Immature natural killer cell (primary cell): ENCODE results near the gene VPS41. TPM values are rescaled to one million over a fixed set of nuclear protein-coding genes. Genes with fewer than 3 reads are reported as not detected.
A peak's percentile ranks its signal among the peaks of the same experiment; 100 is the strongest.

Experiments
- DNase-seq, 3 donors: peaks; one replicate each; pipeline ENCODE4 v3.0.0; 2022; ENCODE audit warnings: mixed read lengths in 1 of 3
- H3K27ac Mint-ChIP-seq, 6 donors: one replicate each; pipeline ENCODE4 v1.8.0; 2020; ENCODE audit warnings: mixed read lengths in 6 of 6, mild to moderate bottlenecking in 5 of 6, inconsistent platforms in 4 of 6, moderate library complexity in 3 of 6
- H3K27me3 Mint-ChIP-seq, 3 donors: one replicate each; pipeline ENCODE4 v1.8.0; 2020 to 2021; ENCODE audit warnings: low read depth in 3 of 3, mild to moderate bottlenecking in 3 of 3, mixed read lengths in 3 of 3, moderate library complexity in 3 of 3, inconsistent platforms in 1 of 3
- H3K36me3 Mint-ChIP-seq, 3 donors: one replicate each; pipeline ENCODE4 v1.8.0; 2020; ENCODE audit warnings: mixed read lengths in 3 of 3, inconsistent platforms in 2 of 3, mild to moderate bottlenecking in 2 of 3
- H3K4me1 Mint-ChIP-seq, 2 donors: one replicate each; pipeline ENCODE4 v1.8.0; 2020; ENCODE audit warnings: inconsistent platforms in 2 of 2, mild to moderate bottlenecking in 2 of 2, mixed read lengths in 2 of 2, moderate library complexity in 1 of 2
- H3K4me3 Mint-ChIP-seq, 5 donors: one replicate each; pipeline ENCODE4 v1.8.0; 2020; ENCODE audit warnings: mild to moderate bottlenecking in 5 of 5, mixed read lengths in 5 of 5, inconsistent platforms in 3 of 5, moderate library complexity in 3 of 5
- H3K9me3 Mint-ChIP-seq, 6 donors: one replicate each; pipeline ENCODE4 v1.8.0; 2020; ENCODE audit warnings: mild to moderate bottlenecking in 6 of 6, mixed read lengths in 6 of 6, inconsistent platforms in 4 of 6, moderate library complexity in 3 of 6
- polyA plus RNA-seq, 3 donors: library from polyadenylated mRNA; unstranded; fragments of 300-500 nt; fragmentation: Illumina TruSeq; gene quantifications; one replicate each; pipeline ENCODE4 v1.2.3, GENCODE V29; 2021

VPS41 gene
- polyA plus RNA-seq, 3 donors from 2014 or later = 52.2 to 86.2 (median 72.6) TPM

DNA sequence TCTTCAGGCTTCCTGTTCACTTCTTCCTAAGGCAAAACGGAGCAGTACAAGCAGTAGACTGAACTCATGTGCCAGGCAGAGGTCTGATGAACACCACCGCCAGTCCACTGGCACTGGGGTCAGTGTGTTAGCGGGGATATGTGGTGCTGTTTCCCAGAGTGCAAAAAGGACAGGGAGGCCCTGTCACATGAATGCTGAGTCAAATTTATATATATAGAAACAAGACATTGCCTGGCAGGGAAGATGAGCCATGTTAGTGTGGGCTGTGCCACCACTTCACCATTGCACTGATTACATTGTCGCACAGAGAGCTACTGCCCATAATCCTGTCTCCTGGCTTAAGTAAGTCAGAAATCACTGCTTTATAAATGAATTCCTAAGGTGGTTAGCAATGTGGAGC lies 155.6 kb downstream of the VPS41 start:
- no peak overlapping the region for H3K27ac Mint-ChIP-seq
- no peaks in the 10 kb centered on the region for H3K9me3 Mint-ChIP-seq
- H3K36me3 Mint-ChIP-seq = peaks cover 34 to 66% (median 52%) of the 10 kb centered on the region in 3 donors
- H3K4me3 Mint-ChIP-seq = no peak overlapping the region
- no peak for DNase-seq
- H3K4me1 Mint-ChIP-seq = no peaks in the 10 kb centered on the region
- H3K27me3 Mint-ChIP-seq = peaks cover 0 to 3% (median 0%) of the 10 kb centered on the region in 3 donors

GRCh38 chr7:38751416-38751815 lies 157.6 kb downstream of the VPS41 start:
- DNase-seq = no peak
- Mint-ChIP-seq H3K27ac (peak overlapping the region in 1 of 6 donors; percentile 52), H3K27me3 (peaks cover 0 to 3% (median 2%) of the 10 kb centered on the region in 3 donors), H3K4me3 (no peak overlapping the region), H3K9me3 (no peaks in the 10 kb centered on the region), H3K36me3 (peaks cover 34 to 50% (median 43%) of the 10 kb centered on the region in 3 donors), H3K4me1 (no peaks in the 10 kb centered on the region)

DNA sequence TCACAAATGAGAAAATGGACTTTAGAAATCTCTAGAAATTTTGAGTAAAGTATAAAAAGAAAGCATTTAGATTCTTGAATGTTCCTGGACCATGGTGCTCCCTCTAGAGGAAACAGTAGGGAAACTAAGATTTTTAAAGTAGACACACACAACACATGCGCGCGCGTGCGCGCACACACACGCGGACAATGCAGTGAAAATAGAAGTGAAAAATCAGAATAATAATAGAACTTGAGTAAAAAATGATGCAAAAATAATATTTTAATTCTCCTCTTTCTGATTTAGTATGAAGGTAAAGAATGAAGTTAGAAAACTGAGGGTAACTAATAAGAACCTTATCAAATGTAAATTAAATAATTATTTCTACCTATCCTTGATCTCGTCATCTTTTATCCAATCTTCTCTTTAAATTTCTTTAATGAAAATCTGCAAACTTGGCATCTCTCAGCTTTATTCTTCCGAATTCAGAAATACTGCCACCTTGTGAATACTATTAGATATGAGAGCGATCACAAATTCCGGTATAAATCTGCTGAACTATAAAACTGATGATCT lies 160.9 kb downstream of the VPS41 start:
- DNase-seq = no peak
- Mint-ChIP-seq H3K9me3 (no peaks in the 10 kb centered on the region), H3K4me1 (no peaks in the 10 kb centered on the region), H3K27ac (no peak overlapping the region), H3K36me3 (peaks cover 40 to 61% (median 45%) of the 10 kb centered on the region in 3 donors), H3K4me3 (no peak overlapping the region), H3K27me3 (peaks cover 0 to 3% (median 2%) of the 10 kb centered on the region in 3 donors)

DNA sequence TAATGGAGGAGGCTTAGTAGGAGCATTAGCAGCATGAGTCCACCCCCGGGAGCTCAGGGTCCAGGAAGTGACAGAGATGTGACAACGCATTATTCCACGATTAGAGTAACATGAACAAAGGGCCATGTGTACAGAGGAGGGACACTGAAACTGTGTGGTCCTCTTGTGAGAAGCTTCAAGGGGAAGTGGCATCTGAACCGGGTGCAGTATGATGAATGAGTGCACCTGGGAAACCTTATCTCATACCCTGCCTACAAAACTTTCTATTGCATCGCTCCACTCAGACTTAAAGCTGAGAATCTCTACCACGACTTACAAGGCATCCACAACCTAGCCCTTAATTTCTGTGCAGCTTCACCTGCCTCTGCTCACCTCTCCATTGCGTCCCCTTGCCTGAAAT lies 162.6 kb downstream of the VPS41 start:
- H3K4me3 Mint-ChIP-seq = no peak overlapping the region
- H3K9me3 Mint-ChIP-seq = no peaks in the 10 kb centered on the region
- no peak for DNase-seq
- peaks cover 38 to 61% (median 39%) of the 10 kb centered on the region in 3 donors for H3K36me3 Mint-ChIP-seq
- H3K4me1 Mint-ChIP-seq = no peaks in the 10 kb centered on the region
- no peak overlapping the region for H3K27ac Mint-ChIP-seq
- peaks cover 0 to 3% (median 2%) of the 10 kb centered on the region in 3 donors for H3K27me3 Mint-ChIP-seq

DNA sequence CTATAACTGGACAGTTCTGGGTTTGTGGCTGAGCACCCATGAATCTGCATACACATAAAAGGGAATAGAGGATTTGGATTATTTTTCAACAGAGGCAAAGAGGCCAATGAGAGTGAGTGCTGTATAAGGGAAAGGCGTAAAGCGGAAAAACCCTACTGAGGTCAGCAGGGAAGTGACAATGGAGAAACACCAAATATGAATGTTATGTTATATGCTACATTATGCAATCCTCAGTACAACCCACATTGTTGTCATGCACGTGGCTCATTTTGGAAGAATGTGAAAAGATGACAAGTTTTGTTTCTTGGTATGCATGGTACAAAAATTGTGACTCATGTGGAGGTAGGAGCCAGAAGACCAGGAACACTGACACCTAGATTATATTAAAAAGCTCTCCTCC lies 164.2 kb downstream of the VPS41 start:
- DNase-seq = no peak
- Mint-ChIP-seq H3K27me3 (peaks cover 0 to 2% (median 0%) of the 10 kb centered on the region in 3 donors), H3K27ac (peak overlapping the region in 1 of 6 donors; percentile 31)

GRCh38 chr7:38743899-38744298 lies 165.1 kb downstream of the VPS41 start:
- Mint-ChIP-seq H3K4me1 (no peaks in the 10 kb centered on the region), H3K36me3 (peaks cover 34 to 54% (median 40%) of the 10 kb centered on the region in 3 donors), H3K9me3 (no peaks in the 10 kb centered on the region), H3K27me3 (peaks cover 0 to 2% (median 0%) of the 10 kb centered on the region in 3 donors), H3K27ac (no peak overlapping the region), H3K4me3 (no peak overlapping the region)
- DNase-seq = no peak

More for the DNA sequence above, 164.2 kb downstream of the VPS41 start:
- Mint-ChIP-seq H3K36me3 (peaks cover 34 to 57% (median 40%) of the 10 kb centered on the region in 3 donors), H3K4me3 (no peak overlapping the region), H3K9me3 (no peaks in the 10 kb centered on the region), H3K4me1 (no peaks in the 10 kb centered on the region)

DNA sequence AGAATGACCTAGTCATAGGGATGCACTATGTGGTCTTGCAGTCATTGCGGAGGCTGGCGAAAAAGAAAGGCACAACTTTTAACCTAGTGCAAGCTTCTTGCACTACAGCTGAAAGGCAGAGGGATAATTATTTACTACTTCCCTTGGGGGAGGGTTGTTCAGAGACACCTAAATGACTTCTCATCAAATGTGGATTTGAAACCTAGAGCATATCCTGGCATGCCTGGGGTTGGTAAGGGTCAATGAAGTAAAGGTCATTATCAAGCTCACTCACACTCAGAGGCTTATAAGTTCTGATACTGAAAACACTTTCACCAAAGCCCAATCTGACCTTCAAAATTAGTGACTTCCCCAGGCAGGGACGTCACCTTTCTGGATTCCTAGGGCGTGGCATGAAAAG lies 168.9 kb downstream of the VPS41 start:
- DNase-seq = no peak
- Mint-ChIP-seq H3K4me3 (no peak overlapping the region), H3K27me3 (no peaks in the 10 kb centered on the region), H3K4me1 (no peaks in the 10 kb centered on the region), H3K27ac (no peak overlapping the region), H3K9me3 (no peaks in the 10 kb centered on the region), H3K36me3 (peaks cover 21 to 56% (median 29%) of the 10 kb centered on the region in 3 donors)

DNA sequence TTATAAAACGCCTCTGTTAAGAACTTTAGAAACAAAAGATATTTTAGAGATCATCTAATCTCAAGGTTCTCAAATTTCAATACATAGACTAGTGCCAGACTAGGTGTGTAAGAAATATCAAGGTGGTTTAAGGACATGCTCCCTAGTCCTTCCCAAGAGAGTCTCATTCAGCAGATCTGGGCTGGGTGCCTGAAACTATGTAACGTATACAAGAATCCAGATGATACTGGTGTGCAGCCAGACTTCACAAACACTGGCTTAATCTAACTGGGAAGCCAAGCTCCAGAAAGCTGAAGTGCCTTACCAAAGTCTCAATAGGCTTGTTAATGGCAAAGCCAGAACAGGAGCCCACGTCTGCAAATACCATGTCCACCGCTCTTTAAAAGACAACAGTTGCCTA lies 172.9 kb downstream of the VPS41 start:
- Mint-ChIP-seq H3K9me3 (no peaks in the 10 kb centered on the region), H3K4me1 (no peaks in the 10 kb centered on the region), H3K27ac (no peak overlapping the region), H3K4me3 (no peak overlapping the region), H3K36me3 (peaks cover 14 to 49% (median 20%) of the 10 kb centered on the region in 3 donors), H3K27me3 (no peaks in the 10 kb centered on the region)
- no peak for DNase-seq

DNA sequence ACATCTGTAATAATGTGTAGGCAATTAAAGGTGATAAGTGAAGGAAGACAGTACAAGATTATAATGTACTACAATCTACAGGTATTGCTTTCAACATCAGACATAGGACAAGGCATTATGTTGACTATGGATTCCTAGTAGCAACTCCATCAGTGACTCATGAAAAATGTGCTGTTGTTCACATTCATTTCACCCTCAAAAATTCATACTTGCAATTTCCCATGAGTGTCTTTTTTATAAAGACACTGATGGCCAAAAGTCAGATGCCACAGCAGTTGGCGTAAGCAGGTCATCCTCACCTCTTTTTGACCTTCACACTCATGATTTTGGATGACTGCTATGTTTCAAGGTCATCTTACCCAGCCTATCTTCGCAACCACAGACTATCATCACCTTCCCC lies 177.8 kb downstream of the VPS41 start:
- no peak for DNase-seq
- peaks cover 14 to 41% (median 23%) of the 10 kb centered on the region in 3 donors for H3K36me3 Mint-ChIP-seq
- H3K9me3 Mint-ChIP-seq = no peaks in the 10 kb centered on the region
- no peak overlapping the region for H3K4me3 Mint-ChIP-seq
- peaks cover 0 to 3% (median 0%) of the 10 kb centered on the region in 3 donors for H3K27me3 Mint-ChIP-seq
- H3K4me1 Mint-ChIP-seq = no peaks in the 10 kb centered on the region
- no peak overlapping the region for H3K27ac Mint-ChIP-seq

GRCh38 chr7:38728145-38728544 lies 180.8 kb downstream of the VPS41 start:
- H3K27ac Mint-ChIP-seq = no peak overlapping the region
- peaks cover 19 to 43% (median 20%) of the 10 kb centered on the region in 3 donors for H3K36me3 Mint-ChIP-seq
- H3K4me1 Mint-ChIP-seq = no peaks in the 10 kb centered on the region
- peaks cover 0 to 3% (median 0%) of the 10 kb centered on the region in 3 donors for H3K27me3 Mint-ChIP-seq
- DNase-seq = no peak
- no peaks in the 10 kb centered on the region for H3K9me3 Mint-ChIP-seq
- no peak overlapping the region for H3K4me3 Mint-ChIP-seq

DNA sequence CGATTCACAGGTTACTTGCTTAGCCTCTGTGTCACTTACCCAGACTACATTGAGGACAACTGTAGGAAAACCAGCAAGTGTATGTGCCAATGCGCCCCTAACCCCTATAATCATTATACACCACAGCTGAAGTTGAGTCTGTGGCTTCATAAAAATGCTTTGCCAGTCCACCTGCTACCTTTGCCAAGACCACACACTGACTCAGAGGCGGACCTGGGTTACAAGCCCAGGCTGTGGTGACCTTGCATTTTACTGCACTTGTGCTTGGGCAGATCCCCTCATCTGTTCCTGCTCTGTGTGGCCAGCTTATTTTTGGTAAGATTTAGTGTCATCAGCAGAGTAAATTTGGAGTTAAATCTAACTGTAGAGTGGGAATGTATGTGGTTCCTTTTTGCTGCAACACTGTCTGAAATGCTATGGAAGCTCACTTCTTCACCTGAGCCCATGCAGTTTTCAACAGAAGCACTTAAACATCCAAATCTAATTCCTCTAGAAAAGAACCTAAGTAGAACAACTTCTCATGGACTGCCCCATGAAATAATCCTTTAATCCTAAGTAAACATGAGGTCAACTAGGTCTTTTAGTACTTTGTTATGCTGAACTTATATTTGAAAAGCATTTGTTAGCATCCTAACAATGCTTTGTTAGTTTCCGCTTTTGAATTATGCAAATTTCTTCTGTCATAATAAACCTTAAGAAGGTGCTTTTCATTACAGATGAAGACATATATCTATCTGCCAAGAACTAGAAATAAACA lies 181.6 kb downstream of the VPS41 start:
- no peak overlapping the region for H3K27ac Mint-ChIP-seq
- no peaks in the 10 kb centered on the region for H3K9me3 Mint-ChIP-seq
- H3K4me3 Mint-ChIP-seq = no peak overlapping the region
- no peaks in the 10 kb centered on the region for H3K4me1 Mint-ChIP-seq
- H3K36me3 Mint-ChIP-seq = peaks cover 19 to 42% (median 20%) of the 10 kb centered on the region in 3 donors
- peaks cover 0 to 3% (median 0%) of the 10 kb centered on the region in 3 donors for H3K27me3 Mint-ChIP-seq
- no peak for DNase-seq

- Mint-ChIP-seq H3K4me1 (no peaks in the 10 kb centered on the region), H3K36me3 (peaks cover 16 to 55% (median 29%) of the 10 kb centered on the region in 3 donors), H3K4me3 (no peak overlapping the region), H3K27ac (no peak overlapping the region), H3K27me3 (peaks cover 0 to 6% (median 2%) of the 10 kb centered on the region in 3 donors), H3K9me3 (peaks cover 0 to under 1% (median 0%) of the 10 kb centered on the region in 6 donors)
- no peak for DNase-seq
Observed at GRCh38 chr7:38723327-38723726, 185.7 kb downstream of the VPS41 start.

DNA sequence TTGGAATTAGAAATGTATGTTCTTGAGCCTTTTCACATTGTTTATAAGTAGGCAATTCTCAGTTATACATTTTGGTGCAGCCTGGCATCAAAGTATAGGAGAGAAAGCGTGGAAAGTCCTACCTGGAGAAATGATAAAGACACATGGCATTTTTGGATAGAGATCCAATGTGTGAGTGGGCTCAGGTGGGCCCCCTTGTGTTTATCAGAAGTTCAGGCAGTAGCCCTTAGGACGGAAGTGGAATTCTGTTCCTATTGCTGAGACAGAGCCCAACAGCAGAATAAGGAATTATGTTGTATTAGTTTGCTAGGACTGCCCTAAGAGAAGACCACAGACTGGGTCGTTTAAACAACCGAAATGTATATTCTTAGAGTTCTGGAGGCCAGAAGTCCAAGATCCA lies 192.6 kb downstream of the VPS41 start:
- Mint-ChIP-seq H3K9me3 (peaks cover 0 to 10% (median 2%) of the 10 kb centered on the region in 6 donors), H3K27me3 (peaks cover 0 to 8% (median 3%) of the 10 kb centered on the region in 3 donors), H3K4me1 (no peaks in the 10 kb centered on the region), H3K27ac (no peak overlapping the region), H3K36me3 (peaks cover 8 to 27% (median 19%) of the 10 kb centered on the region in 3 donors), H3K4me3 (no peak overlapping the region)
- no peak for DNase-seq

- DNase-seq = no peak
- Mint-ChIP-seq H3K27me3 (peaks cover 9 to 21% (median 10%) of the 10 kb centered on the region in 3 donors), H3K27ac (no peak overlapping the region), H3K4me1 (no peaks in the 10 kb centered on the region), H3K4me3 (no peak overlapping the region), H3K9me3 (no peaks in the 10 kb centered on the region), H3K36me3 (peaks cover 0 to 3% (median 0%) of the 10 kb centered on the region in 3 donors)
Observed at GRCh38 chr7:38709123-38709522, 199.9 kb downstream of the VPS41 start.
